HepG2 (cell line): ENCODE data around the gene GNB3. TPM values are rescaled to one million over a fixed set of nuclear protein-coding genes. Genes with fewer than 3 reads are reported as not detected.
"Not testable (repeated sequence)": the region's sequence is repeated elsewhere in the genome, so short reads cannot be mapped to it uniquely, and the experiment has no call there.

ENCODE experiments used
- ATAC-seq: fragments of 200-7000 bp; cut with Tn5 transposase; 3 replicates; pipeline ENCODE4 v1.9.1; 2020; ENCODE audit warnings: mild to moderate bottlenecking, moderate library complexity
- BruUV-seq: library from RNA; stranded (reverse); fragments of 400-500 nt; replicated peaks from 2 replicates; lab custom pipeline; 2021; lab: Mats Ljungman, UMichigan
- CTCF ChIA-PET: fragments of 300-600 bp; formaldehyde crosslinking; extraction: SDS; loops from one replicate; lab custom pipeline; 2021; ENCODE audit warnings: low total read pairs, inconsistent platforms, low intra/inter-chr PET ratio; lab: Yijun Ruan, JAX
- POLR2A ChIA-PET: fragments of 350-600 bp; sonication (Branson Sonifier 250); formaldehyde crosslinking; loops from one replicate; lab custom pipeline; 2020; ENCODE audit warnings: antibody characterized with exemption, inconsistent platforms; lab: Yijun Ruan, JAX
- DNase-seq: peaks from one replicate; pipeline ENCODE4 v3.0.0-alpha.2; 2015; ENCODE audit warnings: low spot score
- FAIRE-seq: peaks from 3 replicates; lab custom pipeline; 2011; peaks lifted over from hg19 to GRCh38; lab: Jason Lieb, UNC
- H2AFZ ChIP-seq: one replicate; pipeline ENCODE4 v1.6.1; 2011; ENCODE audit warnings: low read length, inconsistent platforms
- H3K27ac ChIP-seq: fragments of 300-600 bp; 3 replicates; pipeline ENCODE4 v1.8.0; 2011; ENCODE audit warnings: mixed run types, mild to moderate bottlenecking, mixed read lengths, low read length, inconsistent platforms; ENCODE audit not compliant: insufficient read depth; ENCODE audit errors: extremely low read length
- H3K27me3 ChIP-seq, 2 experiments: fragments of 200-600 bp in 1 of 2; 2 replicates in 1 of 2; 3 replicates in 1 of 2; pipeline versions ENCODE4 v1.6.0 to v1.8.0; 2011; ENCODE audit warnings: low read length in 2 of 2, mild to moderate bottlenecking in 2 of 2, moderate library complexity in 2 of 2, inconsistent platforms in 1 of 2; ENCODE audit not compliant: insufficient read depth in 2 of 2, control insufficient read depth in 1 of 2
- H3K36me3 ChIP-seq, 2 experiments: fragments of 200-600 bp in 1 of 2; replicated peaks in 1 of 2; 2 replicates in 1 of 2; 3 replicates in 1 of 2; pipeline versions ENCODE4 v1.5.1 to v1.8.0; 2011; ENCODE audit warnings: low read length in 2 of 2, inconsistent platforms in 1 of 2; ENCODE audit not compliant: insufficient read depth in 2 of 2, control insufficient read depth in 1 of 2
- H3K4me1 ChIP-seq: 2 replicates; pipeline ENCODE4 v1.5.1; 2012; ENCODE audit warnings: low read length, inconsistent platforms; ENCODE audit not compliant: insufficient read depth
- H3K4me2 ChIP-seq: 2 replicates; pipeline ENCODE4 v1.6.0; 2011; ENCODE audit warnings: low read depth, low read length, inconsistent platforms
- H3K4me3 ChIP-seq, 3 experiments: fragments of 200-600 bp in 1 of 3; sonication (generic), shearing (Covaris generic) in 1 of 3; replicated peaks in 1 of 3; 2 replicates each; pipeline ENCODE4 v1.5.1; 2011 to 2016; ENCODE audit warnings: low read length in 3 of 3, inconsistent platforms in 2 of 3, low read depth in 2 of 3, mild to moderate bottlenecking in 2 of 3, control low read depth in 1 of 3, mixed read lengths in 1 of 3; ENCODE audit not compliant: insufficient read depth in 1 of 3
- H3K79me2 ChIP-seq: one replicate; pipeline ENCODE4 v1.6.1; 2011; ENCODE audit warnings: low read length, inconsistent platforms; ENCODE audit not compliant: insufficient read depth
- H3K9ac ChIP-seq: 2 replicates; pipeline ENCODE4 v1.6.0; 2011; ENCODE audit warnings: mild to moderate bottlenecking, low read depth, low read length, inconsistent platforms; ENCODE audit not compliant: insufficient read depth
- H3K9me3 ChIP-seq: 2 replicates; pipeline ENCODE4 v1.5.1; 2012; ENCODE audit warnings: mild to moderate bottlenecking, low read length
- H4K20me1 ChIP-seq: 2 replicates; pipeline ENCODE4 v1.6.0; 2011; ENCODE audit warnings: inconsistent platforms, mild to moderate bottlenecking, low read length, moderate library complexity; ENCODE audit not compliant: insufficient read depth
- ARID4A ChIP-seq: sonication (generic); formaldehyde crosslinking; IDR thresholded peaks from 2 replicates; pipeline ENCODE4 v1.5.0; 2020; ENCODE audit warnings: mild to moderate bottlenecking, missing genetic modification reagents, borderline replicate concordance
- HHEX ChIP-seq: IDR thresholded peaks from 2 replicates; pipeline ENCODE4 v1.6.1; 2016; ENCODE audit warnings: control low read depth
- MAFF ChIP-seq: IDR thresholded peaks from 2 replicates; pipeline ENCODE4 v1.6.1; 2011; ENCODE audit warnings: low read depth, low read length, improper control_type of control experiment
- MAFK ChIP-seq, 2 experiments: IDR thresholded peaks in 1 of 2; conservative IDR thresholded peaks in 1 of 2; 2 replicates each; pipeline ENCODE4 v1.6.1; 2011; ENCODE audit warnings: improper control_type of control experiment in 2 of 2, low read length in 2 of 2
- SKIL ChIP-seq: sonication (generic); formaldehyde crosslinking; IDR thresholded peaks from 2 replicates; pipeline ENCODE4 v1.8.0; 2022; ENCODE audit warnings: missing genetic modification reagents, mild to moderate bottlenecking, moderate library complexity, borderline replicate concordance
- ZNF121 ChIP-seq: sonication (generic); formaldehyde crosslinking; IDR thresholded peaks from 2 replicates; pipeline ENCODE4 v1.5.0; 2020; ENCODE audit warnings: mild to moderate bottlenecking, missing genetic modification reagents
- ZNF460 ChIP-seq: sonication (generic); formaldehyde crosslinking; IDR thresholded peaks from 2 replicates; pipeline ENCODE4 v1.5.1; 2020; ENCODE audit warnings: missing genetic modification reagents, mild to moderate bottlenecking, borderline replicate concordance
- WGBS: methylation state at CpG from one replicate; pipeline ENCODE4 v1.1.6; 2017; ENCODE audit warnings: low lambda C conversion rate; 5-methylcytosine and 5-hydroxymethylcytosine counted together
- in situ Hi-C: cut with HindIII; loops from 2 replicates; pipeline ENCODE4 v1.10.0; 2017; ENCODE audit warnings: low pct_unique_long_range_greater_than_20kb; ENCODE audit not compliant: extremely low pct_ligation_motif_present
- intact Hi-C: fragments of 100-400 bp; cut with micrococcal nuclease; formaldehyde crosslinking; loops from one replicate; pipeline ENCODE4 v1.10.0; 2022; ENCODE audit not compliant: unreplicated experiment
- polyA plus RNA-seq, 8 experiments: library from polyadenylated mRNA; depleted of rRNA in 3 of 8; stranded (reverse) in 7 of 8; unstranded in 1 of 8; fragments of >200 nt; fragmentation: Illumina TruSeq in 4 of 8; extraction: Trizol in 4 of 8; gene quantifications; 2 replicates each; pipeline versions ENCODE4 v1.2.1 to v1.2.3, GENCODE V29; 2011 to 2016; ENCODE audit warnings: low read depth in 4 of 8, missing spikeins in 1 of 8, mixed read lengths in 1 of 8; ENCODE audit not compliant: insufficient read depth in 1 of 8
- total RNA-seq, 5 experiments: library from RNA; depleted of rRNA; stranded (reverse); fragments of >200 nt; fragmentation: Illumina TruSeq; extraction: Trizol; gene quantifications; 2 replicates each; pipeline ENCODE4 v1.2.3, GENCODE V29; 2016; ENCODE audit warnings: low read depth in 1 of 5

The GNB3 gene
- total and polyA plus RNA-seq, 2 of the 13 experiments (the other 11 are each of a cell fraction or from before 2014, with no cell fraction given) = 1.3 to 3.6 TPM

- ChIA-PET CTCF (no interaction called here), POLR2A (interaction anchor here (1.8 to 3.0 kb wide), 2 partner anchors 16 to 55 kb away, joined by 4 to 25 read pairs; partner anchors contain the start of genes C12orf57, RNU7-1 and SPSB2)
- 90% methylated on average over 2 of the region's 2 CpGs for WGBS
- Histone ChIP-seq H3K9ac (no peak overlapping the region), H2AFZ (no peak overlapping the region), H3K9me3 (no peaks in the 10 kb centered on the region), H3K4me3 (no peak overlapping the region), H4K20me1 (no peaks in the 10 kb centered on the region), H3K27ac (peak overlapping the region; percentile 19), H3K79me2 (no peaks in the 10 kb centered on the region), H3K27me3 (no peaks in the 10 kb centered on the region; a peak in 1 of 5 replicates), H3K4me2 (no peak overlapping the region), H3K36me3 (peaks cover 0 to 1% of the 10 kb centered on the region in 2 experiments; a peak in 2 of 5 replicates), H3K4me1 (peaks cover 54% of the 10 kb centered on the region)
- TF ChIP-seq MAFF (peak; percentile 92), SKIL (CRISPR knock-in tag) (no peak), MAFK (conservative IDR thresholded peaks at IDR 0.05 in 1 of 2, IDR thresholded peaks at IDR 0.05 in 1 of 2; ENCODE audit: low read length in 2 of 2) (peak; percentile 95 to 96), HHEX (CRISPR knock-in tag) (no peak)
- no peak for ATAC-seq
- no TSS peak for BruUV-seq
- intact Hi-C loops (no loop called here), in situ Hi-C loops (no loop called here)
- DNase-seq = no peak
- FAIRE-seq = no peak
These were observed 47.6 kb downstream of the GNB3 start for GRCh38 chr12:6888360-6888759.

- H3K4me2 ChIP-seq, H3K4me3 ChIP-seq, intact Hi-C loops, H4K20me1 ChIP-seq, H2AFZ ChIP-seq, H3K27me3 ChIP-seq, H3K9me3 ChIP-seq, H3K36me3 ChIP-seq, BruUV-seq, CTCF ChIA-PET, ATAC-seq, in situ Hi-C loops, DNase-seq, FAIRE-seq, H3K9ac ChIP-seq, H3K79me2 ChIP-seq: not testable (repeated sequence)
- peak; percentile 28; the same call in 1 of the 2 replicates for TF ChIP-seq ARID4A (CRISPR knock-in tag)
- peak; percentile 66 for TF ChIP-seq ZNF121 (CRISPR knock-in tag)
- peak; percentile 61; the same call in 1 of the 2 replicates for TF ChIP-seq ZNF460 (CRISPR knock-in tag)
- WGBS = 51% methylated on average over 7 of the region's 7 CpGs
- POLR2A ChIA-PET = interaction anchor here (1.4 to 3.0 kb wide), 2 partner anchors 17 to 56 kb away, joined by 3 to 25 read pairs; partner anchors contain the start of genes C12orf57 and SPSB2
- peak overlapping the region; percentile 19 for H3K27ac ChIP-seq
- peaks cover 52% of the 10 kb centered on the region for H3K4me1 ChIP-seq
These were observed 48.1 kb downstream of the GNB3 start for GRCh38 chr12:6888794-6889193.
